HG03342 (cell line): ENCODE data around the gene TTC28.

Experiments
- ATAC-seq: cut with Tn5 transposase; IDR thresholded peaks from one replicate; pipeline ENCODE4 v1.9.1; 2021; ENCODE audit warnings: mild to moderate bottlenecking, moderate library complexity; ENCODE audit not compliant: unreplicated experiment

Gene TTC28

GRCh38 chr22:28314959-28315358 is 364.7 kb downstream of the TTC28 start:
- no peak for ATAC-seq

GRCh38 chr22:28310299-28310698 is 369.3 kb downstream of the TTC28 start:
- no peak for ATAC-seq

- ATAC-seq: no peak
Measured at GRCh38 chr22:28299753-28300152, 379.9 kb downstream of the TTC28 start.

GRCh38 chr22:28299309-28299708 is 380.3 kb downstream of the TTC28 start:
- no peak for ATAC-seq

GRCh38 chr22:28297504-28297903 is 382.1 kb downstream of the TTC28 start:
- no peak for ATAC-seq

GRCh38 chr22:28296452-28296851 is 383.2 kb downstream of the TTC28 start:
- ATAC-seq: no peak

GRCh38 chr22:28283068-28283654 is 396.5 kb downstream of the TTC28 start:
- ATAC-seq: no peak

GRCh38 chr22:28282405-28283067 is 397.1 kb downstream of the TTC28 start:
- ATAC-seq: no peak

- ATAC-seq: no peak
Measured at GRCh38 chr22:28279888-28280287, 399.8 kb downstream of the TTC28 start.

- no peak for ATAC-seq
Measured at GRCh38 chr22:28269277-28269676, 410.4 kb downstream of the TTC28 start.

GRCh38 chr22:28268850-28269249 is 410.8 kb downstream of the TTC28 start:
- ATAC-seq: no peak

GRCh38 chr22:28268171-28268570 is 411.5 kb downstream of the TTC28 start:
- no peak for ATAC-seq

- ATAC-seq: no peak
Measured at GRCh38 chr22:28260619-28261018, 419.0 kb downstream of the TTC28 start.

GRCh38 chr22:28259774-28260312 is 419.8 kb downstream of the TTC28 start:
- no peak for ATAC-seq

- no peak for ATAC-seq
Measured at GRCh38 chr22:28254396-28254795, 425.2 kb downstream of the TTC28 start.

GRCh38 chr22:28252539-28252938 is 427.1 kb downstream of the TTC28 start:
- no peak for ATAC-seq

GRCh38 chr22:28250036-28250695 is 429.5 kb downstream of the TTC28 start:
- no peak for ATAC-seq

- no peak for ATAC-seq
Measured at GRCh38 chr22:28249402-28249801, 430.2 kb downstream of the TTC28 start.

- ATAC-seq: no peak
Measured at GRCh38 chr22:28247667-28248363, 431.8 kb downstream of the TTC28 start.

GRCh38 chr22:28247136-28247535 is 432.5 kb downstream of the TTC28 start:
- no peak for ATAC-seq

GRCh38 chr22:28246397-28246796 is 433.2 kb downstream of the TTC28 start:
- no peak for ATAC-seq
